HL-60 (cell line): ENCODE results near the gene SLC2A13.

Experiments used
- DNase-seq, 2 experiments: peaks; one replicate each; pipeline ENCODE4 v3.0.0-alpha.2; 2010 to 2020; ENCODE audit warnings: low read depth in 1 of 2, low spot score in 1 of 2
- H3K27ac ChIP-seq: fragments of 250-450 bp; sonication (Bioruptor Pico); replicated peaks from 2 replicates; pipeline ENCODE4 v1.5.1; 2020; ENCODE audit warnings: mild to moderate bottlenecking, moderate library complexity
- H3K27me3 ChIP-seq: fragments of 250-450 bp; sonication (Bioruptor Pico); 2 replicates; pipeline ENCODE4 v1.5.1; 2021; ENCODE audit warnings: mild to moderate bottlenecking, moderate library complexity; ENCODE audit not compliant: insufficient read depth, poor library complexity, severe bottlenecking
- H3K4me3 ChIP-seq: replicated peaks from 2 replicates; pipeline ENCODE4 v1.5.1; 2011; ENCODE audit warnings: mild to moderate bottlenecking, control low read depth, low read length; ENCODE audit not compliant: insufficient read depth
- GABPA ChIP-seq: IDR thresholded peaks from 2 replicates; pipeline ENCODE4 v1.6.1; 2012; ENCODE audit warnings: low read depth
- POLR2AphosphoS5 ChIP-seq: IDR thresholded peaks from 2 replicates; pipeline ENCODE4 v1.6.1; 2012; ENCODE audit warnings: low read depth
- SPI1 ChIP-seq: IDR thresholded peaks from 2 replicates; pipeline ENCODE4 v1.6.1; 2012; ENCODE audit warnings: low read depth, mild to moderate bottlenecking, borderline replicate concordance
- TF ChIP-seq, protein P1 (sequence below): IDR thresholded peaks from 2 replicates; pipeline ENCODE4 v1.6.1; 2012; ENCODE audit warnings: low read depth; ENCODE audit not compliant: insufficient replicate concordance
- TF ChIP-seq, protein P2 (sequence below): IDR thresholded peaks from one replicate; pipeline ENCODE4 v1.5.1; 2011; ENCODE audit warnings: low read length, control low read depth, inconsistent platforms; ENCODE audit not compliant: insufficient read depth

Gene SLC2A13

GRCh38 chr12:40044396-40044795 is 61.5 kb downstream of the SLC2A13 start:
- no peak for DNase-seq
- Histone ChIP-seq H3K27me3 (no peaks in the 10 kb centered on the region), H3K27ac (no peak overlapping the region), H3K4me3 (no peak overlapping the region)
- TF ChIP-seq POLR2AphosphoS5 (no peak), SPI1 (no peak), GABPA (no peak)
- TF ChIP-seq, protein P1, sequence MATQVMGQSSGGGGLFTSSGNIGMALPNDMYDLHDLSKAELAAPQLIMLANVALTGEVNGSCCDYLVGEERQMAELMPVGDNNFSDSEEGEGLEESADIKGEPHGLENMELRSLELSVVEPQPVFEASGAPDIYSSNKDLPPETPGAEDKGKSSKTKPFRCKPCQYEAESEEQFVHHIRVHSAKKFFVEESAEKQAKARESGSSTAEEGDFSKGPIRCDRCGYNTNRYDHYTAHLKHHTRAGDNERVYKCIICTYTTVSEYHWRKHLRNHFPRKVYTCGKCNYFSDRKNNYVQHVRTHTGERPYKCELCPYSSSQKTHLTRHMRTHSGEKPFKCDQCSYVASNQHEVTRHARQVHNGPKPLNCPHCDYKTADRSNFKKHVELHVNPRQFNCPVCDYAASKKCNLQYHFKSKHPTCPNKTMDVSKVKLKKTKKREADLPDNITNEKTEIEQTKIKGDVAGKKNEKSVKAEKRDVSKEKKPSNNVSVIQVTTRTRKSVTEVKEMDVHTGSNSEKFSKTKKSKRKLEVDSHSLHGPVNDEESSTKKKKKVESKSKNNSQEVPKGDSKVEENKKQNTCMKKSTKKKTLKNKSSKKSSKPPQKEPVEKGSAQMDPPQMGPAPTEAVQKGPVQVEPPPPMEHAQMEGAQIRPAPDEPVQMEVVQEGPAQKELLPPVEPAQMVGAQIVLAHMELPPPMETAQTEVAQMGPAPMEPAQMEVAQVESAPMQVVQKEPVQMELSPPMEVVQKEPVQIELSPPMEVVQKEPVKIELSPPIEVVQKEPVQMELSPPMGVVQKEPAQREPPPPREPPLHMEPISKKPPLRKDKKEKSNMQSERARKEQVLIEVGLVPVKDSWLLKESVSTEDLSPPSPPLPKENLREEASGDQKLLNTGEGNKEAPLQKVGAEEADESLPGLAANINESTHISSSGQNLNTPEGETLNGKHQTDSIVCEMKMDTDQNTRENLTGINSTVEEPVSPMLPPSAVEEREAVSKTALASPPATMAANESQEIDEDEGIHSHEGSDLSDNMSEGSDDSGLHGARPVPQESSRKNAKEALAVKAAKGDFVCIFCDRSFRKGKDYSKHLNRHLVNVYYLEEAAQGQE = no peak
- TF ChIP-seq, protein P2, sequence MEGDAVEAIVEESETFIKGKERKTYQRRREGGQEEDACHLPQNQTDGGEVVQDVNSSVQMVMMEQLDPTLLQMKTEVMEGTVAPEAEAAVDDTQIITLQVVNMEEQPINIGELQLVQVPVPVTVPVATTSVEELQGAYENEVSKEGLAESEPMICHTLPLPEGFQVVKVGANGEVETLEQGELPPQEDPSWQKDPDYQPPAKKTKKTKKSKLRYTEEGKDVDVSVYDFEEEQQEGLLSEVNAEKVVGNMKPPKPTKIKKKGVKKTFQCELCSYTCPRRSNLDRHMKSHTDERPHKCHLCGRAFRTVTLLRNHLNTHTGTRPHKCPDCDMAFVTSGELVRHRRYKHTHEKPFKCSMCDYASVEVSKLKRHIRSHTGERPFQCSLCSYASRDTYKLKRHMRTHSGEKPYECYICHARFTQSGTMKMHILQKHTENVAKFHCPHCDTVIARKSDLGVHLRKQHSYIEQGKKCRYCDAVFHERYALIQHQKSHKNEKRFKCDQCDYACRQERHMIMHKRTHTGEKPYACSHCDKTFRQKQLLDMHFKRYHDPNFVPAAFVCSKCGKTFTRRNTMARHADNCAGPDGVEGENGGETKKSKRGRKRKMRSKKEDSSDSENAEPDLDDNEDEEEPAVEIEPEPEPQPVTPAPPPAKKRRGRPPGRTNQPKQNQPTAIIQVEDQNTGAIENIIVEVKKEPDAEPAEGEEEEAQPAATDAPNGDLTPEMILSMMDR = no peak

DNA sequence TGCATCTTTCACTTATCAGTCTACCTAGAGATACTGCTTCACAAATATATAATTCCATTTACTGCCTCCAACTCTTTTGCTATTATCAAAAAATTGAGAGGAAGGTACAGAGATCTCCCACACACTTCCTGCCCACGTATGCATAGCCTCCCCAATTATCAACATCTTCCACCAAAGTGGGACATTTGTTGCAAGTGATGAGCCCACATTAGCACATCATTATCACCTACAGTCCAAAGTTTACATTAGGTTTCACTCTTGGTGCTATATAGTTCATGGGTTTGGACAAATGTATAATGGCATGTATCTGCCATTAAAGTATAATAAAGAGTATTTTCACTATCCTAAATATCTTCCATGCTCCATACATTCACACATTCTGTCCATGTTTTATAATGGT is 66.3 kb downstream of the SLC2A13 start:
- Histone ChIP-seq H3K4me3 (no peak overlapping the region), H3K27ac (no peak overlapping the region), H3K27me3 (no peaks in the 10 kb centered on the region)
- no peak for DNase-seq
- TF ChIP-seq, protein P1 = no peak
- TF ChIP-seq GABPA (no peak), SPI1 (no peak), POLR2AphosphoS5 (no peak)
- TF ChIP-seq, protein P2 = no peak

DNA sequence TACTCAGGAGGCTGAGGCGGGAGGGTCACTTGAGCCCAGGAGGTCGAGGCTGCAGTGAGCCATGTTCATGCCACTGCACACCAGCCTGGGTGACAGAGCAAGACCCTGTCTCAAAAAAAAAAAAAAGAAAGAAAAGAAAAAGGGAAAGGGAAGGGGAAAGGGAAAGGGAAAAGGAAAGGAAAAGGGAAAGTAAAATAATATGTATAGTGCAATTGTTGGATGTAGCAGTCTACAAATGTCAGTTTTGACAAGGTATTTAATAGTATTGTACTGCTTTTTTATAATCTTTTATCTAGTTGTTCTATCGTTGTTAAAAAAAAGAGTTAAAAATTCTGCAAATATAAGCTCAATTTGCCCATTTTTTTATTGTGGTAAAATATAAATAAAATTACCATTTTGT is 67.3 kb downstream of the SLC2A13 start:
- no peaks in the 10 kb centered on the region for H3K27me3 ChIP-seq

More for the DNA sequence above, 67.3 kb downstream of the SLC2A13 start:
- Histone ChIP-seq H3K4me3 (no peak overlapping the region), H3K27ac (no peak overlapping the region)
- no peak for DNase-seq
- TF ChIP-seq GABPA = no peak
- TF ChIP-seq, protein P2 = no peak
- TF ChIP-seq POLR2AphosphoS5 = no peak
- no peak for TF ChIP-seq SPI1
- TF ChIP-seq, protein P1 = no peak
